ENCODE data around the gene SLC22A12.

- no peak for TF ChIP-seq POLR2A (IDR thresholded peaks at IDR 0.05; ENCODE audit: low read depth, low read length)
- TF ChIP-seq, protein P1, sequence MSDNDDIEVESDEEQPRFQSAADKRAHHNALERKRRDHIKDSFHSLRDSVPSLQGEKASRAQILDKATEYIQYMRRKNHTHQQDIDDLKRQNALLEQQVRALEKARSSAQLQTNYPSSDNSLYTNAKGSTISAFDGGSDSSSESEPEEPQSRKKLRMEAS (IDR thresholded peaks at IDR 0.05; ENCODE audit: insufficient read depth, insufficient read length): no peak
- no peak for TF ChIP-seq CTCF (IDR thresholded peaks at IDR 0.05; ENCODE audit: extremely low read depth in 1 of 2, insufficient read depth in 1 of 2, low read depth in 1 of 2, low read length in 2 of 2)
- TF ChIP-seq MYC (IDR thresholded peaks at IDR 0.05; ENCODE audit: low read depth, low read length): no peak
- TF ChIP-seq POLR2AphosphoS5 (IDR thresholded peaks at IDR 0.05; ENCODE audit: insufficient read depth, low read depth, low read length): no peak
- TF ChIP-seq FOS (IDR thresholded peaks at IDR 0.05; ENCODE audit: borderline replicate concordance, insufficient read depth, low read length): no peak
- no peak for TF ChIP-seq EZH2 (IDR thresholded peaks at IDR 0.05; ENCODE audit: borderline replicate concordance, low read depth, low read length, severe bottlenecking)
Observed at GRCh38 chr11:64544616-64545296, 46.3 kb upstream of the SLC22A12 start.
